ENCODE measurements around the gene CBX3.

DNA sequence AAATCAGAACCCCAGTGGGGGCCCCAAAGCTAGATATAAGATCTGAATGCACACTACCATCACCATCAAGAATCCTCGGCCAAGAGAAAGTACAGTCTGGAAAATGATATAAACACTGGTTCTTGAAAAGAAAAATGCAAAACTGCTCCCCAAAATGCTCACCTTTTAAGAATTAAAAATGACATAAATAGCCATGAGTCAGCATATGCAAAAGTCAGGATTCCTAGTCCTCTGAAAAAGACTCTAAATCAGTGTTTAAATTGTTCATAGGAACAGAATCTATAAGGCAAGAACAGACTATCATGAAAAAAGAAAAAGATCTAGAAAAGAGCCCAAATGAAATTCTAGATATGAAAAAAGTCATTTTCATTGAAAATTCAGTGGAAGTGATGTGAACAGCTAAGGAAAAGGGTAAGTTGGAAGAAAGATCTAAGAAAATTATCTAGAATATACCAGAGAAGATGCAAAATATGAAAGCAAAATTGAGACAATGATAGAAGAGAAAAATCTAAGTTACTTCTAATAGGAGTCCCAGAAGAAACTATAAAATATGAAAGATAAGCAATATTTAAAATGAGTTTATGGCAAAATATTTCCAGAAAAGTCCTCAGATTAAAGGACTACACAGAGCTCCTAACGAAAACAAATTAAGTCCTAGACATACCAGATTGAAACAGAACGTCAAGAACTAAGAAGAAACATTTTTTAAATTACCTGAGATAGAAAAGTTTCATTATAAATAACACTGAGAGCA lies 19.9 kb upstream of the CBX3 start:
- TF ChIP-seq TAF1 (conservative IDR thresholded peaks at IDR 0.05) = no peak
- no peak for TF ChIP-seq CTCF (IDR thresholded peaks at IDR 0.05; ENCODE audit: low read depth, low read length, missing input control)
- TF ChIP-seq MAX (IDR thresholded peaks at IDR 0.05) = no peak
- no peak for TF ChIP-seq RAD21 (IDR thresholded peaks at IDR 0.05)
- TF ChIP-seq FOXA1 (IDR thresholded peaks at IDR 0.05) = no peak
- no peak for TF ChIP-seq HNF4G (IDR thresholded peaks at IDR 0.05)
- no peak for TF ChIP-seq JUND (IDR thresholded peaks at IDR 0.05)
- no peak for TF ChIP-seq FOXA2 (IDR thresholded peaks at IDR 0.05)
- TF ChIP-seq SP1 (IDR thresholded peaks at IDR 0.05) = no peak
